AG04449 (cell line): ENCODE data around the gene LMLN.
"Not testable (repeated sequence)": the region's sequence is repeated elsewhere in the genome, so short reads cannot be mapped to it uniquely, and the experiment has no call there.

ENCODE experiments used
- CTCF ChIA-PET: fragments of 350-600 bp; formaldehyde crosslinking; extraction: SDS; loops from one replicate; lab custom pipeline; 2021; ENCODE audit warnings: antibody characterized with exemption; lab: Yijun Ruan, JAX
- POLR2A ChIA-PET: fragments of 400-600, 350-600 bp; formaldehyde crosslinking; extraction: SDS; loops from one replicate; lab custom pipeline; 2020; ENCODE audit warnings: antibody characterized with exemption, inconsistent platforms; lab: Yijun Ruan, JAX
- DNase-seq: peaks from one replicate; pipeline ENCODE4 v3.0.0-alpha.2; 2010; ENCODE audit warnings: low read depth, low spot score
- H3K4me3 ChIP-seq: 2 replicates; pipeline ENCODE4 v1.5.1; 2011; ENCODE audit warnings: low read depth, mild to moderate bottlenecking, control low read depth, low read length
- CTCF ChIP-seq: IDR thresholded peaks from one replicate; pipeline ENCODE4 v1.5.1; 2011; ENCODE audit warnings: mild to moderate bottlenecking, moderate library complexity, low read length, control low read depth, inconsistent platforms; ENCODE audit not compliant: insufficient read depth; ENCODE audit errors: missing control alignments

The LMLN gene

DNA sequence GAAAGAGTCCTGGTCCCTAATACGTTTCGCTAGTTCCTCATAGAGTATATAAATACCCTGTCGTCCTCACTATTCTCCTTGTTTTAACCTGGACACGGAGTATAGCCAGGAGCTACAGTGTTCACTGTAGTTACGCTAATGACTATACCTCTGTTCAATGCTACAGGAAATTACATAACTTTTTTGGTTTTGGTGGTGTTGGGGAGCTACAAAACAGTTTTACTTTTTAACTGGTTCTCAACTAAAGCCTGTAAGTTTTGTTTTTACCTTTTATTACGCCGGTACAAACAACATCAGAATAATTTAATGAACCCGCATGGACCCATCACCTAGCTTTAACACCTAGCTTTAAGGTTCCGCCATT is 1.5 kb downstream of the LMLN start:
- POLR2A ChIA-PET = no interaction called here
- DNase-seq = no peak
- H3K4me3 ChIP-seq = no peak overlapping the region
- CTCF ChIA-PET = interaction anchor here (0.8 to 1.3 kb wide), 3 partner anchors 9 to 120 kb away, joined by 3 to 6 read pairs (median 3); no protein-coding TSS in a partner anchor
- no peak for TF ChIP-seq CTCF

- ChIA-PET POLR2A (no interaction called here), CTCF (no interaction called here)
- H3K4me3 ChIP-seq = no peak overlapping the region
- DNase-seq = no peak
- no peak for TF ChIP-seq CTCF
These were observed 3.1 kb downstream of the LMLN start for GRCh38 chr3:197963019-197963637.

GRCh38 chr3:197967337-197967989 is 7.4 kb downstream of the LMLN start:
- DNase-seq, POLR2A ChIA-PET, CTCF ChIA-PET, H3K4me3 ChIP-seq: not testable (repeated sequence)

DNA sequence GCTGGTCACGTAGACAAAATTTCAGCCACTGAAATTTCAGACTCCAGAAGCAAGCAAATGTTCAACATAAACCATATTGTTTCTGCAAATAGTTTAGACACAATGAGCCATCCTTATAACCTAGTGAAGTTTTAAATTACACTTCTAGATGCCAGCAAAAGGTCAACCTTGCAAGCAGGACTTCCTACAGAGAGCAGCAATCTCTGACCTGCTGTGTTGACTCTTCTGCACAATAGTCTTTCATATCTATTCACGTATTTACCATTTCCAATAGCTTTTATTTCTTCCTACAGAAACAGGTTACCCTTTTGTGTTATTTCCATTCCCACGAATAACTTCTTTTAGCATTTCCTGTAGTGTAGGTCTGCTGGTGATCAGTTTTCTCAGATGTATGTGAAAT is 10.6 kb downstream of the LMLN start:
- ChIA-PET CTCF (no interaction called here), POLR2A (no interaction called here)
- TF ChIP-seq CTCF = no peak
- H3K4me3 ChIP-seq = no peak overlapping the region
- DNase-seq = no peak

GRCh38 chr3:197974016-197974415 is 14.0 kb downstream of the LMLN start:
- no peak for DNase-seq
- no peak for TF ChIP-seq CTCF
- H3K4me3 ChIP-seq = no peak overlapping the region
- POLR2A ChIA-PET = no interaction called here
- CTCF ChIA-PET = no interaction called here

GRCh38 chr3:197975311-197975710 is 15.3 kb downstream of the LMLN start:
- POLR2A ChIA-PET = no interaction called here
- no peak overlapping the region for H3K4me3 ChIP-seq
- no peak for TF ChIP-seq CTCF
- DNase-seq = no peak
- CTCF ChIA-PET = no interaction called here
